HL-60 (cell line): ENCODE results near the gene GOLIM4.

Experiments used
- DNase-seq, 2 experiments: peaks; one replicate each; pipeline ENCODE4 v3.0.0-alpha.2; 2010 to 2020; ENCODE audit warnings: low read depth in 1 of 2, low spot score in 1 of 2
- H3K27ac ChIP-seq: fragments of 250-450 bp; sonication (Bioruptor Pico); replicated peaks from 2 replicates; pipeline ENCODE4 v1.5.1; 2020; ENCODE audit warnings: mild to moderate bottlenecking, moderate library complexity
- H3K27me3 ChIP-seq: fragments of 250-450 bp; sonication (Bioruptor Pico); 2 replicates; pipeline ENCODE4 v1.5.1; 2021; ENCODE audit warnings: mild to moderate bottlenecking, moderate library complexity; ENCODE audit not compliant: insufficient read depth, poor library complexity, severe bottlenecking
- H3K4me3 ChIP-seq: replicated peaks from 2 replicates; pipeline ENCODE4 v1.5.1; 2011; ENCODE audit warnings: mild to moderate bottlenecking, control low read depth, low read length; ENCODE audit not compliant: insufficient read depth
- CTCF ChIP-seq: IDR thresholded peaks from one replicate; pipeline ENCODE4 v1.5.1; 2011; ENCODE audit warnings: low read length, control low read depth, inconsistent platforms; ENCODE audit not compliant: insufficient read depth
- GABPA ChIP-seq: IDR thresholded peaks from 2 replicates; pipeline ENCODE4 v1.6.1; 2012; ENCODE audit warnings: low read depth
- POLR2AphosphoS5 ChIP-seq: IDR thresholded peaks from 2 replicates; pipeline ENCODE4 v1.6.1; 2012; ENCODE audit warnings: low read depth
- REST ChIP-seq: IDR thresholded peaks from 2 replicates; pipeline ENCODE4 v1.6.1; 2012; ENCODE audit warnings: low read depth; ENCODE audit not compliant: insufficient replicate concordance
- SPI1 ChIP-seq: IDR thresholded peaks from 2 replicates; pipeline ENCODE4 v1.6.1; 2012; ENCODE audit warnings: low read depth, mild to moderate bottlenecking, borderline replicate concordance

Gene GOLIM4

GRCh38 chr3:168104361-168104760 lies 8.6 kb upstream of the GOLIM4 start:
- Histone ChIP-seq H3K27me3 (no peaks in the 10 kb centered on the region), H3K4me3 (no peak overlapping the region), H3K27ac (no peak overlapping the region)
- TF ChIP-seq POLR2AphosphoS5 (no peak), CTCF (no peak), GABPA (no peak), REST (no peak), SPI1 (no peak)
- DNase-seq: no peak

- Histone ChIP-seq H3K27ac (no peak overlapping the region), H3K27me3 (no peaks in the 10 kb centered on the region), H3K4me3 (no peak overlapping the region)
- no peak for DNase-seq
- TF ChIP-seq GABPA: no peak
- TF ChIP-seq REST: no peak
- no peak for TF ChIP-seq SPI1
- TF ChIP-seq POLR2AphosphoS5: no peak
- TF ChIP-seq CTCF: no peak
These were observed 7.1 kb upstream of the GOLIM4 start for GRCh38 chr3:168102735-168103410.

GRCh38 chr3:168100777-168101492 lies 5.2 kb upstream of the GOLIM4 start:
- TF ChIP-seq GABPA (no peak), CTCF (no peak), POLR2AphosphoS5 (no peak), REST (no peak), SPI1 (no peak)

More at GRCh38 chr3:168100777-168101492, 5.2 kb upstream of the GOLIM4 start:
- no peaks in the 10 kb centered on the region for H3K27me3 ChIP-seq
- DNase-seq: no peak
- H3K4me3 ChIP-seq: no peak overlapping the region
- H3K27ac ChIP-seq: no peak overlapping the region
